GM13977 (cell line): ENCODE measurements around the gene SCD.

Experiments used
- DNase-seq: peaks from one replicate; pipeline ENCODE4 v3.0.0; 2012; ENCODE audit warnings: low spot score
- in situ Hi-C: fragments of 300-500 bp; cut with MboI; formaldehyde crosslinking; loops from one replicate; pipeline ENCODE4 v1.12.0; 2022; ENCODE audit warnings: low sequenced_read_pairs, low pct_unique_long_range_greater_than_20kb, mixed read lengths, inconsistent platforms; ENCODE audit not compliant: unreplicated experiment
- TF ChIP-seq, protein P1 (sequence below): IDR thresholded peaks from 2 replicates; pipeline ENCODE4 v1.5.1; 2012; ENCODE audit warnings: mild to moderate bottlenecking, control low read depth; ENCODE audit not compliant: insufficient read depth; ENCODE audit errors: extremely low read depth, missing control alignments

The SCD gene

DNA sequence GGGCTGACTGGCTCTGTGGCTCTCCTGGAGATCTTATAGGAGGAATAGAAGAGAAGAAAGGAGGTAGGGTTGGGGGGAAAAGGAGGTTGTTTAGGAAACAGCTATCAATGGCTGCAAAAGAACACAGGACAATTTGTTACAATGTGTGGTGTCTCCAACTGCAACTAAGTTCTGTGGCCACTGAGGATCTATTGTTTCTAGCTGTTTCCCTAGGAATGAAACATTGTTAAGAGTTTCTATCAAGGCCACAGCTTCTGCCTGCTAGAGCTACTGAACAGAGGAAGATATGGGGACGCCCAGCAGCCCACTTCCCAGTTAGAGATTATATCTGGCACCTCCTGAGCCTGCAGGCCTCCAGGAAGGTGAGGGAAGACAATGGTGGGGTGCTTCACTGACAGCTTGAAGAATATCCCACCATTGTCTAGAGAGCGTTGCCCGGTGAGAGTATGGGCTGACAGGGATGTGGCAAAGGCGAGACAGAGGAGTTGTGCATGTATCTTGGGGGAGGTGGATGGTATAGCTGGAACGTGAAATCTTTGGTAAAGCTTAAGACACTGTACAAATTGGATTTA lies 4.0 kb downstream of the SCD start:
- DNase-seq = no peak
- TF ChIP-seq, protein P1, sequence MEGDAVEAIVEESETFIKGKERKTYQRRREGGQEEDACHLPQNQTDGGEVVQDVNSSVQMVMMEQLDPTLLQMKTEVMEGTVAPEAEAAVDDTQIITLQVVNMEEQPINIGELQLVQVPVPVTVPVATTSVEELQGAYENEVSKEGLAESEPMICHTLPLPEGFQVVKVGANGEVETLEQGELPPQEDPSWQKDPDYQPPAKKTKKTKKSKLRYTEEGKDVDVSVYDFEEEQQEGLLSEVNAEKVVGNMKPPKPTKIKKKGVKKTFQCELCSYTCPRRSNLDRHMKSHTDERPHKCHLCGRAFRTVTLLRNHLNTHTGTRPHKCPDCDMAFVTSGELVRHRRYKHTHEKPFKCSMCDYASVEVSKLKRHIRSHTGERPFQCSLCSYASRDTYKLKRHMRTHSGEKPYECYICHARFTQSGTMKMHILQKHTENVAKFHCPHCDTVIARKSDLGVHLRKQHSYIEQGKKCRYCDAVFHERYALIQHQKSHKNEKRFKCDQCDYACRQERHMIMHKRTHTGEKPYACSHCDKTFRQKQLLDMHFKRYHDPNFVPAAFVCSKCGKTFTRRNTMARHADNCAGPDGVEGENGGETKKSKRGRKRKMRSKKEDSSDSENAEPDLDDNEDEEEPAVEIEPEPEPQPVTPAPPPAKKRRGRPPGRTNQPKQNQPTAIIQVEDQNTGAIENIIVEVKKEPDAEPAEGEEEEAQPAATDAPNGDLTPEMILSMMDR = no peak
- in situ Hi-C loops = no loop called here

DNA sequence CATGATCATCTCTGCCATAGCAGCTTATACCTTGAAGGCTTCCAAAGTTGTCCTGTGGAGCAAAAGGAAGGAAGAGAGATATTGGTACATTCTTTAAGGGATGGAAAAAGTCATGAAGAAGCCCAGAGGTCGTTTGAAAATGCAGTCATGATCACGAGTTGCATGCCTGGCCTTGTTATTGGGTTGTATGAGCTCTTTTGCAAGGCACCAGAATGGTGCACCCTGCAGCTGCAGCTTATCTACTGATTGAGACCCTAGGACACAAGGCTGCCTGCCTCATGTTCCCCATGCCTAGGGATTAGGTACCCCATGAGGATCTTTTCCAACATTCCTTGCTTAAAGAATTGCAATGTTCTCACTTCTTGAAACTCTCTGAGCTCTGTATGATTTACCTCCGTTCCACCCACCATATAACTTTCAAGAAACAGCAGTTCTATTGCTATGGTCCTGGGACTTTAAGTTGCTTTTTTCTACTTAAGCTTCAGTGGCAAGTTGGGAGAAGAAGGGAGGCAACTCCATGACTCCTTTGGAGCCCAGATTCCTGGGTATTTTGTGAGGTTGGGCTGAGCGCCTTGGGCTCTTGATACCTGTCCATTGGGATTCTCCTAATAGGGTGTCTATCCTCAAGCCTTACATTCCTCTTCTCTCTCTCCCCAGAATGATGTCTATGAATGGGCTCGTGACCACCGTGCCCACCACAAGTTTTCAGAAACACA lies 6.9 kb downstream of the SCD start:
- no peak for DNase-seq
- in situ Hi-C loops = no loop called here
- TF ChIP-seq, protein P1 = no peak

DNA sequence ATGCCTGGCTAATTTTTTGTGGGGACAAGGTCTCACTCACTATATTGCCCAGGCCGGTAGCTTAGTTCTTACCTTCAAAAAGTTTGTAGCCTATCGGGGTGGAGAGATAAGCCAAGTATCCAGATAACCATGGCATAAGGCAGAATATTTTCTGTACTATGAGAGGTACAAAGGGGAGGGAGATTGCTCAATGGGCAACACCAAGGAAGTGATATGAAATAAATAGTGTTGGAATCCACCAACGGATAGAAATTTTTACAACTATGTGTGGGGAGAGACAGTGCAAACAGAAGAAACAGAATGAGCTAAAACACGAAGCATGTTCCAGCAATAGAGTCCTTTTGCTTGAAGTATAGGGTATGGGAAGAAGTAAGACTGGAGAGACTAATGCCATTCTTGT lies 8.1 kb downstream of the SCD start:
- no peak for DNase-seq
- TF ChIP-seq, protein P1 = no peak
- in situ Hi-C loops = no loop called here

DNA sequence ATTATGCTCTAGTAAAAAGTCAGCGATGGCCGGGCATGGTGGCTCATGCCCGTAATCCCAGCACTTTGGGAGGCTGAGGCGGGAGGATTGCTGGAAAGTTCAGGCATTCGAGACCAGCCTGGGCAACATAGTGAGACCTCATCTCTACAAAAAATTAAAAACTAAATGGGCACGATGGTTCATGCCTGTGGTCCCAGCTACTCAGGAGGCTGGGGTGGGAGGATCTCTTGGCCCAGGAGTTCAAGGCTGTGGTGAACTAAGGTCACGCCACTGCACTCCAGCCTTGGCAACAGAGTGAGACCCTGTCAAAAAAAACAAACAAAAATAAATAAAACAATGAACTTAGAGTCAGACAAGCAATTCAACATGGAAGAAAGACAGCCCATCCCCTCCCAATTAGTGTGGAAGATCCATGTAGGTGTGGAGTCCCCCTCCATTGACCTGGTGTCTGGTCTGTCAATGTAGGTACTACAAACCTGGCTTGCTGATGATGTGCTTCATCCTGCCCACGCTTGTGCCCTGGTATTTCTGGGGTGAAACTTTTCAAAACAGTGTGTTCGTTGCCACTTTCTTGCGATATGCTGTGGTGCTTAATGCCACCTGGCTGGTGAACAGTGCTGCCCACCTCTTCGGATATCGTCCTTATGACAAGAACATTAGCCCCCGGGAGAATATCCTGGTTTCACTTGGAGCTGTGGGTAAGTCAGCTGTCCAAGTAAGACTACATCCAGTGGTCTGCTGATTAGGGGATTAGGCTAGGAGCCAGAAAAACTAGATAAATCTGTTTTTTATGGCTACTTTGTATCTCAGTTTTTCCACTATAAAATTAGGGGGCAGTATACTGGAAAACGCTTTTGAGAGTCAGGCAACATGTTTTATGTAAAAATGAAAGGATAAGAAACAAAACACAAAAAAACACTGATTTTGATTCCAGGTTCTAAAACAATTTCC lies 9.3 kb downstream of the SCD start:
- in situ Hi-C loops = no loop called here
- no peak for DNase-seq

DNA sequence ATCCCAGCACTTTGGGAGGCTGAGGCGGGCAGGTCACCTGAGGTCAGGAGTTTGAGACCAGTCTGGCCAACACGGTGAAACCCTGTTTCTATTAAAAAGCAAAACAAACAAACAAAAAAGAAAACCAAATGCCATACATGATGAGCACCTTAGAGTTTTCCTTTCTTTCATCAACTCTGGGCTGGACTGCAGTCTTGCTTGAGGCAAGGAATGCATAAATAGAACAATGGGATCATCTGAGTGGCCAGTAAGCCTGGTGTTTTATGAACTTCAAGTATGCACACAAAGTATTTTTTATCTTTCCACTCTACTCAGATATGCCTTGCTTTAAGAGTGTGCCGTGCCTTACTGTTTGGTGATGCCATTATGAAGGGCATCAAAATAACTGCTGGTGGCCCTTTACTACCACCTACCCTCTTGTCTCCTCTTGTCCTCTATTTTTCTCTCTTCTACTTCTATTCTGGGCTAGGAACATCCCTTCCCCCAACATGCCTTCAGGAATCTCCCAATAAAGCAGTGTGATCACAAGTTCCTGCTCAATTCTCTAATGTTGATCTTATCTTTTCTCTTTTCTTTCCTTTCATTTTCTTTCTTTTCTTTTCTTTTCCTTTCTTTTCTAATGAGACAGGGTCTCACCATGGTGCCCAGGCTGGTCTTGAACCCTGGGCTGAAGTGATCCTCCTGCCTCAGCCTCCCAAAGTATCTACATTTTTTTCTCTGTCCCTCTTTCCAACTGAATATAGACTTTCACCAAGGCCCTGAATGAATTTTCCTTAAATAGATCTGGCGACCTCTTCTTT lies 10.2 kb downstream of the SCD start:
- in situ Hi-C loops = no loop called here
- TF ChIP-seq, protein P1 = no peak
- DNase-seq = no peak

More for the DNA sequence above, 9.3 kb downstream of the SCD start:
- TF ChIP-seq, protein P1 = no peak

DNA sequence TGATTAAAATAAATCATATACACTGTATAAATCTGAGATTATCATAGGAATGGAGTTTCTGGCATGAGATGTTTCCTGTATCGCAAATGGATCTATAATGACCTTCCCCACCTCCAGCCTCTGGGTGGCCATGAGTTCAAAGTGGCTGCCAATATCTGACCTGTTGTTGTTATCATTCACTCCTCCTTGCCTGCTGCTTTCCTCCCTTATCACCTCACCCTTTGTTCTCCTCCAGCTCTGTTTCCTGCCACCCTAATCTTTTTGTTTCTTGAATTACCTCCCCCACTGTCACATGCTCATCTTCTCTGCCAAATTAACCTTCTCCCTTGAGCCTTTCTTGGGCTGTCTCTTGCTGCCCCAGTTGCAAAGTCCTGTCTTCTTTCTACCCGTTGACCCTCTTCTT lies 12.0 kb downstream of the SCD start:
- in situ Hi-C loops = no loop called here
- TF ChIP-seq, protein P1 = no peak
- no peak for DNase-seq
